Prostate gland (tissue), 2 donors: Measurements from ENCODE around the gene ICA1.

ENCODE experiments used
- CTCF ChIP-seq, 4 experiments: fragments of 200-600 bp in 2 of 4; fragments of 450-650 bp in 2 of 4; sonication (generic) in 2 of 4; IDR thresholded peaks; 1 replicate in 3 of 4; 2 replicates in 1 of 4; pipeline ENCODE4 v1.5.1; 2016 to 2019; ENCODE audit warnings: antibody characterized with exemption in 4 of 4, mild to moderate bottlenecking in 2 of 4, moderate library complexity in 2 of 4
- POLR2AphosphoS5 ChIP-seq: sonication (generic); formaldehyde crosslinking; IDR thresholded peaks from one replicate; pipeline ENCODE4 v1.6.1; 2017; ENCODE audit warnings: antibody characterized with exemption

- TF ChIP-seq POLR2AphosphoS5 (no peak), CTCF (IDR thresholded peaks at IDR 0.05) (no peak)
Measured at GRCh38 chr7:8063706-8064297, 198.2 kb downstream of the ICA1 start.
